Colon (tissue), 2 donors: Measurements from ENCODE around the gene WNT3A.

Experiments
- FAIRE-seq: peaks from 2 replicates; lab custom pipeline; 2012; peaks lifted over from hg19 to GRCh38; lab: Jason Lieb, UNC
- donor health status: control.
- donor health status: control.

WNT3A gene

GRCh38 chr1:228084797-228085196 is 78.0 kb downstream of the WNT3A start:
- no peak for FAIRE-seq

GRCh38 chr1:228085287-228085951 is 78.6 kb downstream of the WNT3A start:
- no peak for FAIRE-seq

GRCh38 chr1:228087771-228088251 is 81.0 kb downstream of the WNT3A start:
- FAIRE-seq: no peak

GRCh38 chr1:228088586-228089498 is 82.0 kb downstream of the WNT3A start:
- FAIRE-seq: no peak

- no peak for FAIRE-seq
Observed at GRCh38 chr1:228089519-228090380, 83.0 kb downstream of the WNT3A start.

- FAIRE-seq: no peak
Observed at GRCh38 chr1:228090613-228091081, 83.8 kb downstream of the WNT3A start.

DNA sequence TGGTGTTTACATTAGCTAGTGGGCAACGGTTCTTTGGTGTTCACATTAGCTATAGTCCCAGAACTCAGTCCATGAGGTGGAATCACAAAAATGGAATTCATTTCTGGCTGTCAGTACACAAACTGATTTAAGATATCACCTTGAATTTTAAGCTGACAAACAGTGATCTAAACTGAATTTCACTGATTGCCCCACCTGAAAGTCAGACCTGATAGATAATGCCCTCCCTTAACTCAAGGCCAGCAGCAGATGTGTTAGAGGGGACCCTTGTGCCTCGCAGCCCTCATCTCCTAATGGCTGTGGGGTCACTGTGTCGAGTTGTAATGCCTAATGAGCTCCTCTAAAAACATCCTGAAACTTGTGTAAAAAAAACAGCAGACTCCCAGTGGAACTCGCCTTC is 84.3 kb downstream of the WNT3A start:
- no peak for FAIRE-seq

- FAIRE-seq: no peak
Observed at GRCh38 chr1:228092342-228093049, 85.7 kb downstream of the WNT3A start.

DNA sequence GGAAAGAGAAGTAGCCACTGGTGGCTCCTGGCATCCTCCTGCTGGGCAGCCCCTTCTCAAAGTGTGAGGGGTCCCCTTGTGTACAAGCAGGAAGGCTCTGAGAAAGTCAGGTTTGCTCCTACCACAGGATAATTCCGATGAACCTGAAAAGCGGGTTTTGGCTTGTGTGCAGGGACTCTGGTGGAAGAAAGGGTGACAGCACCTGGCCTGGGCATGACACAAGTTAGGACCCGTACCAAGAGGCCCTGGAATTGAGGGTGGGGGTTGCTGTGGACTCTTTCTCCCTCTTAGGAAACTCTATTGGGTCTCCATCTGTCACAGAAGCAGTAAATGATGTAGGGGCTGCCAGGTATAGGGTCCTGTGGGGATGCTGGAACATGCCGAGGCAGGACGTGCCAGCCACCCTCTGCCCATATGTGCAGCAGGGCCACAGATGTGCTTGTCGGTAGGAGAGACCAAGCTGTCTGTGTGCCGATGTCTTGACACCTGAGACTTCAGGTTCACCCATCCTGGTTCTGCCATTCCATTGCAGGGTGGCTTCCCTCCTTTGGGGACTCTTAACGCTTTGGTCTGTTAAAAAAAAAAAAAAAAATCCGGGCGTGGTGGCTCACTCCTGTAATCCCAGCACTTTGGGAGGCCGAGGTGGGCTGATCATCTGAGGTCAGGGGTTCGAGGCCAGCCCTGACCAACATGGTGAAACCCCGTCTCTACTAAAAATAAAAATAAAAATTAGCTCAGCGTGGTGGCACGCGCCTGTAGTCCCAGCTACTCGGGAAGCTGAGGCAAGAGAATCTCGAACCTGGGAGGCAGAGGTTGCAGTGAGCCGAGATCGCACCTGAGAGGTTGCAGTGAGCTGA is 86.5 kb downstream of the WNT3A start:
- FAIRE-seq: no peak

DNA sequence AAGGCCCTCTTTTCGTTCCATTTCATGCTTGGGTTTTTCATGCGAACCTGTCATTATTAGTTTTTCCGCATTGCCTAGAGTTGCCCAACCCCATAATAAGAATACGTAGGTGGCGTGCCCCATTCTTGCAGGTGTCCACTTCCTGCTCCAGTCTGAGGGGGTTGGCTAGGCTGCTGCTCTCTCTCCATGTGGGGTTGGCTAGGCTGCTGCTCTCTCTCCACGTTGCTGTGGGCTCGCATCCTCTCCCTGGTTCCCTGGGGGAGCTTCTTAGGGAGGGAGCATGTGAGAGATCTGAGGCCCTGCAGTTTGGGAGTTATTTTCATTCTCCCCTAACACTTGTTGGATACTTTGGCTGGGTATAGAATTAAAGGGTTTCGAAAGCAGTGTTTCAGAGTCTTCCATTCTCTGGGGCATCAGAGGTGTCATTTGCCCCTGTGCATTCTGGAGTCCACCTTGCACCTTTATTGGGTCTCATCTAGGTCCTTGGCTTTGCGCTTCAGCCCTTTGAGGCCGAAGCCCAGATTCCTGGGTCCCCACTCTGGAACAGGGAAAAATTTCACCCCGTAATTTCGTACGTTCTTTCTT is 87.7 kb downstream of the WNT3A start:
- FAIRE-seq: no peak

- FAIRE-seq: no peak
Observed at GRCh38 chr1:228095161-228095560, 88.4 kb downstream of the WNT3A start.

GRCh38 chr1:228095938-228096337 is 89.1 kb downstream of the WNT3A start:
- no peak for FAIRE-seq

GRCh38 chr1:228096416-228097332 is 89.9 kb downstream of the WNT3A start:
- FAIRE-seq: no peak

DNA sequence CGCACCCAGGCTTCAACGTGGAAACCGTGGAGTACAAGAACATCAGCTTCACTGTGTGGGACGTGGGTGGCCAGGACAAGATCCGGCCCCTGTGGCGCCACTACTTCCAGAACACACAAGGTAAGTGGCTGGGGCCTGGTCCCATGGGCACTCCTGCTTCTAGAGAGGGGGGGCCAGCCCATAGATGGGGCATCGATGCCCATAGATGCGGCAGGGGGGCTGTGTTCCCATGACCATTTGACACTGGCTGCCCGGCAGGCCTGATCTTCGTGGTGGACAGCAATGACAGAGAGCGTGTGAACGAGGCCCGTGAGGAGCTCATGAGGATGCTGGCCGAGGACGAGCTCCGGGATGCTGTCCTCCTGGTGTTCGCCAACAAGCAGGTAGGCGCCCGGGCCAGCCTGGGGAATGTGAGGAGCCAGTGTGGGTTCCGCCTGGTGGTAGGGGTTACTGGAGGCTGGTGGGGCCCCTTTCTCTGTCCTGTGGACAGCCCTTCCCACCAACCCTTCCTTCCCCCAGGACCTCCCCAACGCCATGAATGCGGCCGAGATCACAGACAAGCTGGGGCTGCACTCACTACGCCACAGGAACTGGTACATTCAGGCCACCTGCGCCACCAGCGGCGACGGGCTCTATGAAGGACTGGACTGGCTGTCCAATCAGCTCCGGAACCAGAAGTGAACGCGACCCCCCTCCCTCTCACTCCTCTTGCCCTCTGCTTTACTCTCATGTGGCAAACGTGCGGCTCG is 90.7 kb downstream of the WNT3A start:
- no peak for FAIRE-seq

DNA sequence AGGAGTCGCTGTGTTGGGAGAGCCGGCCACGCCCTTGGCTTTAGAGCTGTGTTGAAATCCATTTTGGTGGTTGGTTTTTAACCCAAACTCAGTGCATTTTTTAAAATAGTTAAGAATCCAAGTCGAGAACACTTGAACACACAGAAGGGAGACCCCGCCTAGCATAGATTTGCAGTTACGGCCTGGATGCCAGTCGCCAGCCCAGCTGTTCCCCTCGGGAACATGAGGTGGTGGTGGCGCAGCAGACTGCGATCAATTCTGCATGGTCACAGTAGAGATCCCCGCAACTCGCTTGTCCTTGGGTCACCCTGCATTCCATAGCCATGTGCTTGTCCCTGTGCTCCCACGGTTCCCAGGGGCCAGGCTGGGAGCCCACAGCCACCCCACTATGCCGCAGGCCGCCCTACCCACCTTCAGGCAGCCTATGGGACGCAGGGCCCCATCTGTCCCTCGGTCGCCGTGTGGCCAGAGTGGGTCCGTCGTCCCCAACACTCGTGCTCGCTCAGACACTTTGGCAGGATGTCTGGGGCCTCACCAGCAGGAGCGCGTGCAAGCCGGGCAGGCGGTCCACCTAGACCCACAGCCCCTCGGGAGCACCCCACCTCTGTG is 91.6 kb downstream of the WNT3A start:
- no peak for FAIRE-seq

GRCh38 chr1:228099331-228099732 is 92.5 kb downstream of the WNT3A start:
- no peak for FAIRE-seq

DNA sequence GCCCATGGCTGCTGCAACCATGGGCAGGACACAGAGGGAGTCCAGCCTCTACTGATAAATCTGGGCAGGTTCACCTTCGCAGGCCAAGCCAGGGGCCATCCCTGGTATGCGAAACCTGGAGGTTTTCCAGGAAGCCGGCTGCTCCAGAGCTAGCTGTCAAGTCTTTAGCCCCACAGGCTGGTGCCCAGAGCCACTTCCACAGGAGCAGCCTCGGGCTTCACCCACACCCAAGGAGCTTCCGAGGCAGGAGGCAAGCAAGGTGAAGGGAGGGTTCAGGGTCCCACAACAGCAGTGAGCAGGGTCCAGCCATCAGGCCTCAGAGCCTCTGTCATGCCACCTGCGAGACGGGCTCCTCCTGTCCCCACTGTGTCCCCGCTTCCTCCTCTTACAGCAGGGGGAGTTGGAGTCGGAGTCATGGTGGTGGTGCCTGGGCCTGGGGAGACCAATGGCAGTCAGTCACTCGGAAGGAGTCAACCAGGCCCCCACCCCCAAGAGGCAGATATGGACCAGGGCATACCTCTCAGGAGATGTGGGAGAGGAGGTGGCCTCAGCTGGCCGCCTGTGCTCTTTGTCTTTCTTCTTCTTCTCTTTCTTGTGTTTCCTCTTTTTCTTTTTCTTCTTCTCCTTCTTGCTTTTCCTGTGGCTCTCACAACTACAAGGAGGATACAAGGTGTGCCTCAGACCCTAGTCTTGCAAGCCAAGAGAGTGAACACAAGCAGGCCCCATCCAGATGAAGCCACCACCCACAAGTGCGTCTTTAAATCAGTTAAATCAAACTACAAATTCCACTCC is 94.2 kb downstream of the WNT3A start:
- no peak for FAIRE-seq
